PC-9 (cell line): ENCODE data around the gene SELENOS.

ENCODE experiments used
- EZH2 ChIP-seq: fragments of 200-600 bp; sonication (generic); IDR thresholded peaks from 2 replicates; pipeline ENCODE4 v1.8.0; 2017; ENCODE audit warnings: antibody characterized with exemption, low read depth
- TF ChIP-seq, protein P1 (sequence below): fragments of 200-600 bp; sonication (generic); conservative IDR thresholded peaks from 2 replicates; pipeline ENCODE4 v1.6.1; 2017; ENCODE audit warnings: mixed run types, antibody characterized with exemption, mild to moderate bottlenecking, moderate library complexity

DNA sequence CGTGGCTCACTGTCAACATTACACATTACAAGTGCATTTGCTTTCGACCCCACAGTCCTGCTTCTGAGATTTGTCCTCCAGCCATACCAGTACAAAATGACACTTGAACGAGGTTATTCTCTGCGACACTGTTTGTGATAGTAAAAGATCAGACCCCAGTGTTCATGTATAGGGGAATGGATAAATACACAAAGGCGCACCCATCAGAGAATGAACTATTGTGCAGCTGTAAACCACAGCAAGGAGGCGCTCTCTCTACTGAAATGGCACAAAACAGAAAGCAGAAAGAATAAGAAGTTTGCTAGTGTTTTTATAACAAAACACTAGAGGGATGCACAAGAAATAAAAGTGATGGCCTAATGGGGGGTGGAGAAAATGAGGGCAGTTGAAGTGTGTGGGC lies 20.5 kb downstream of the SELENOS start:
- TF ChIP-seq, protein P1, sequence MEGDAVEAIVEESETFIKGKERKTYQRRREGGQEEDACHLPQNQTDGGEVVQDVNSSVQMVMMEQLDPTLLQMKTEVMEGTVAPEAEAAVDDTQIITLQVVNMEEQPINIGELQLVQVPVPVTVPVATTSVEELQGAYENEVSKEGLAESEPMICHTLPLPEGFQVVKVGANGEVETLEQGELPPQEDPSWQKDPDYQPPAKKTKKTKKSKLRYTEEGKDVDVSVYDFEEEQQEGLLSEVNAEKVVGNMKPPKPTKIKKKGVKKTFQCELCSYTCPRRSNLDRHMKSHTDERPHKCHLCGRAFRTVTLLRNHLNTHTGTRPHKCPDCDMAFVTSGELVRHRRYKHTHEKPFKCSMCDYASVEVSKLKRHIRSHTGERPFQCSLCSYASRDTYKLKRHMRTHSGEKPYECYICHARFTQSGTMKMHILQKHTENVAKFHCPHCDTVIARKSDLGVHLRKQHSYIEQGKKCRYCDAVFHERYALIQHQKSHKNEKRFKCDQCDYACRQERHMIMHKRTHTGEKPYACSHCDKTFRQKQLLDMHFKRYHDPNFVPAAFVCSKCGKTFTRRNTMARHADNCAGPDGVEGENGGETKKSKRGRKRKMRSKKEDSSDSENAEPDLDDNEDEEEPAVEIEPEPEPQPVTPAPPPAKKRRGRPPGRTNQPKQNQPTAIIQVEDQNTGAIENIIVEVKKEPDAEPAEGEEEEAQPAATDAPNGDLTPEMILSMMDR: peak; percentile 33; the same call in 1 of the 2 replicates
- TF ChIP-seq EZH2: no peak
